SJSA1 (cell line): Measurements from ENCODE around the gene LRRC56. TPM values are rescaled to one million over a fixed set of nuclear protein-coding genes. Genes with fewer than 3 reads are reported as not detected.
A peak's percentile ranks its signal among the peaks of the same experiment; 100 is the strongest.

Experiments
- DNase-seq, 2 experiments: peaks; one replicate each; pipeline ENCODE4 v3.0.0-alpha.2; 2015 to 2020; ENCODE audit warnings: low spot score in 2 of 2, low read depth in 1 of 2
- H3K27ac ChIP-seq: fragments of 250-450 bp; sonication (Bioruptor Pico); 2 replicates; pipeline ENCODE4 v1.5.1; 2020; ENCODE audit warnings: mild to moderate bottlenecking, moderate library complexity
- H3K27me3 ChIP-seq: fragments of 250-450 bp; sonication (Bioruptor Pico); replicated peaks from 2 replicates; pipeline ENCODE4 v1.5.1; 2020; ENCODE audit warnings: mild to moderate bottlenecking, moderate library complexity
- H3K36me3 ChIP-seq: fragments of 250-450 bp; sonication (Bioruptor Pico); 2 replicates; pipeline ENCODE4 v1.5.1; 2020; ENCODE audit warnings: mild to moderate bottlenecking
- H3K4me1 ChIP-seq: fragments of 250-450 bp; sonication (Bioruptor Pico); replicated peaks from 2 replicates; pipeline ENCODE4 v1.6.1; 2021; ENCODE audit warnings: mild to moderate bottlenecking
- H3K4me3 ChIP-seq: fragments of 250-450 bp; sonication (Bioruptor Pico); 2 replicates; pipeline ENCODE4 v1.5.1; 2020; ENCODE audit warnings: mild to moderate bottlenecking
- H3K9me3 ChIP-seq: fragments of 250-450 bp; sonication (Bioruptor Pico); replicated peaks from 2 replicates; pipeline ENCODE4 v1.5.1; 2020; ENCODE audit warnings: mild to moderate bottlenecking
- total RNA-seq: library from RNA; depleted of rRNA; stranded (reverse); fragments of >200 nt; shearing (Covaris generic); gene quantifications from 2 replicates; pipeline ENCODE4 v1.2.3, GENCODE V29; 2014

The LRRC56 gene
- total RNA-seq, 1 experiment from 2014 or later, result 0.05 TPM

GRCh38 chr11:560305-561147 lies 23.2 kb downstream of the LRRC56 start, which contains the start of the genes LMNTD2 and RASSF7:
Gene LMNTD2, minus strand, starts transcription at chr11:560738. Its CDS starts 22 bp downstream, at chr11:560716.
Gene RASSF7, plus strand, starts transcription at chr11:560970. Its CDS starts 799 bp downstream, at chr11:561769.
- H3K4me3 ChIP-seq, result peak within 1 kb of the TSS; percentile 81
- no peaks in the 10 kb centered on the region for H3K9me3 ChIP-seq
- peak; percentile 36 to 75 for DNase-seq
- peaks cover 16% of the 10 kb centered on the region for H3K4me1 ChIP-seq
- no peaks in the 10 kb centered on the region for H3K36me3 ChIP-seq
- no peak within 1 kb of the TSS for H3K27ac ChIP-seq
- H3K27me3 ChIP-seq, result no peaks in the 10 kb centered on the region

GRCh38 chr11:561148-562003 lies 24.0 kb downstream of the LRRC56 start:
- Histone ChIP-seq H3K36me3 (no peaks in the 10 kb centered on the region), H3K27me3 (no peaks in the 10 kb centered on the region), H3K9me3 (no peaks in the 10 kb centered on the region), H3K4me3 (peak overlapping the region; percentile 81), H3K4me1 (peaks cover 16% of the 10 kb centered on the region), H3K27ac (no peak overlapping the region)
- no peak for DNase-seq

- no peak for DNase-seq
- peaks cover 15% of the 10 kb centered on the region for H3K4me1 ChIP-seq
- no peaks in the 10 kb centered on the region for H3K36me3 ChIP-seq
- no peak overlapping the region for H3K4me3 ChIP-seq
- no peaks in the 10 kb centered on the region for H3K27me3 ChIP-seq
- H3K27ac ChIP-seq, result no peak overlapping the region
- H3K9me3 ChIP-seq, result no peaks in the 10 kb centered on the region
Observed at GRCh38 chr11:562046-562645, 24.8 kb downstream of the LRRC56 start.

GRCh38 chr11:563066-563811 lies 25.9 kb downstream of the LRRC56 start:
- H3K36me3 ChIP-seq, result no peaks in the 10 kb centered on the region
- H3K27me3 ChIP-seq, result no peaks in the 10 kb centered on the region
- H3K27ac ChIP-seq, result no peak overlapping the region
- H3K4me1 ChIP-seq, result peaks cover 5% of the 10 kb centered on the region
- no peak for DNase-seq
- no peak overlapping the region for H3K4me3 ChIP-seq
- H3K9me3 ChIP-seq, result no peaks in the 10 kb centered on the region

- Histone ChIP-seq H3K4me3 (no peak overlapping the region), H3K9me3 (no peaks in the 10 kb centered on the region), H3K27me3 (no peaks in the 10 kb centered on the region), H3K4me1 (peaks cover 8% of the 10 kb centered on the region), H3K36me3 (no peaks in the 10 kb centered on the region), H3K27ac (no peak overlapping the region)
- no peak for DNase-seq
Observed at GRCh38 chr11:563812-564578, 26.7 kb downstream of the LRRC56 start.

GRCh38 chr11:565921-566509 lies 28.7 kb downstream of the LRRC56 start:
- peaks cover 6% of the 10 kb centered on the region for H3K4me1 ChIP-seq
- H3K36me3 ChIP-seq, result no peaks in the 10 kb centered on the region
- DNase-seq, result no peak
- H3K9me3 ChIP-seq, result no peaks in the 10 kb centered on the region
- no peak overlapping the region for H3K27ac ChIP-seq
- H3K4me3 ChIP-seq, result no peak overlapping the region
- no peaks in the 10 kb centered on the region for H3K27me3 ChIP-seq

GRCh38 chr11:567011-567628 lies 29.8 kb downstream of the LRRC56 start:
- Histone ChIP-seq H3K9me3 (no peaks in the 10 kb centered on the region), H3K36me3 (no peaks in the 10 kb centered on the region), H3K27me3 (no peaks in the 10 kb centered on the region), H3K4me3 (no peak overlapping the region), H3K27ac (no peak overlapping the region), H3K4me1 (peaks cover 6% of the 10 kb centered on the region)
- DNase-seq, result no peak

- DNase-seq, result no peak
- Histone ChIP-seq H3K4me1 (peaks cover 6% of the 10 kb centered on the region), H3K27ac (no peak overlapping the region), H3K9me3 (no peaks in the 10 kb centered on the region), H3K36me3 (no peaks in the 10 kb centered on the region), H3K27me3 (no peaks in the 10 kb centered on the region), H3K4me3 (peak overlapping the region; percentile 58)
Observed at GRCh38 chr11:567629-568292, 30.4 kb downstream of the LRRC56 start.

GRCh38 chr11:568306-569157 lies 31.2 kb downstream of the LRRC56 start:
- Histone ChIP-seq H3K4me3 (peak overlapping the region; percentile 58), H3K27ac (no peak overlapping the region), H3K36me3 (no peaks in the 10 kb centered on the region), H3K27me3 (no peaks in the 10 kb centered on the region), H3K4me1 (peaks cover 6% of the 10 kb centered on the region), H3K9me3 (no peaks in the 10 kb centered on the region)
- DNase-seq, result peak; percentile 73 to 80

GRCh38 chr11:569158-569885 lies 32.0 kb downstream of the LRRC56 start:
- Histone ChIP-seq H3K4me1 (peaks cover 6% of the 10 kb centered on the region), H3K9me3 (no peaks in the 10 kb centered on the region), H3K27ac (no peak overlapping the region), H3K36me3 (no peaks in the 10 kb centered on the region), H3K4me3 (peak overlapping the region; percentile 58), H3K27me3 (no peaks in the 10 kb centered on the region)
- no peak for DNase-seq
